HG03521 (cell line): ENCODE results near the gene EFHC1.
"Not testable (repeated sequence)": the region's sequence is repeated elsewhere in the genome, so short reads cannot be mapped to it uniquely, and the experiment has no call there.

Experiments used
- ATAC-seq: cut with Tn5 transposase; IDR thresholded peaks from one replicate; pipeline ENCODE4 v1.9.1; 2021; ENCODE audit warnings: mild to moderate bottlenecking, moderate library complexity; ENCODE audit not compliant: unreplicated experiment

EFHC1 gene

DNA sequence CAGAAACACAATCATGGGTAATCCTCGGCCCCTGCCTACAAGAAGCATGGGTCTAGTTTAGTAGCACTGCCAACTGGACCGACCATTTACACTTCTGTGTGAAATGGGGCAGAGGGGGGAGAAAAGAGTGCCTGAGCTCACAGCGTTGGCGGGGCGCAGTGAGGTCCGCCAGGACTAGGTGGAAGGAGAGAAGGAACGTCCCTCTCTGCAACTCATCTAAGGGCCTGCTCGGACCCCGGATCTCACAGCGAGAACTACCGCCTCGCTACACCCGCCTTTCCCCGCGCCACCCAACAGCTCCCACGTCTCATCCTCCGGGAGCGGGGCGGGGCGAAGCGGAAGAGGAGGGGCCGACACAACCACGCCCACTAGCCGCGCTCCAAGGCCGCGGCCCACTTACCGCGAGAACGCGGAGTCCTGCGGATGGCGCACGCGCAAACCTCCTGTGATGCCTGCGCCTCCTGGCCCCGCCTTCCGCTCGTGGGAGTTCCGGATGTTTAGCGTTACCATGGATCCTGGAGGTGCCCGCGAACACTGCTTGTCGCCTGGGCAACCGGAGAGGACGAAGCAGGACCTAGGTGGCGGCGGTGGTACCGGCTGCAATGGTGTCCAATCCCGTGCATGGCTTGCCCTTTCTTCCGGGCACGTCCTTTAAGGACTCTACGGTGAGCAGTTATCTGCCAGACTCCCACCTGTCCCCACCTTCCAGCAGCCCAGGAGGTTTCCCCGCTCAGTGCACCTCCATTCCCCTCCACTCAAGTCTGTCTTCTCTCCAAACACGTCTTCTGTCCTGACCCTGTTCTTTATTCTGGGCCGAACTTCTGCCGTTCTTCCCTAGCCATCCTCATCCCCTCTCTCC lies at the start of gene EFHC1:
TSS of gene EFHC1 (plus strand) at position 534 of the 859 bp plus-strand sequence. CDS start at position 603, 69 bp downstream.
- peak; percentile 94 for ATAC-seq

DNA sequence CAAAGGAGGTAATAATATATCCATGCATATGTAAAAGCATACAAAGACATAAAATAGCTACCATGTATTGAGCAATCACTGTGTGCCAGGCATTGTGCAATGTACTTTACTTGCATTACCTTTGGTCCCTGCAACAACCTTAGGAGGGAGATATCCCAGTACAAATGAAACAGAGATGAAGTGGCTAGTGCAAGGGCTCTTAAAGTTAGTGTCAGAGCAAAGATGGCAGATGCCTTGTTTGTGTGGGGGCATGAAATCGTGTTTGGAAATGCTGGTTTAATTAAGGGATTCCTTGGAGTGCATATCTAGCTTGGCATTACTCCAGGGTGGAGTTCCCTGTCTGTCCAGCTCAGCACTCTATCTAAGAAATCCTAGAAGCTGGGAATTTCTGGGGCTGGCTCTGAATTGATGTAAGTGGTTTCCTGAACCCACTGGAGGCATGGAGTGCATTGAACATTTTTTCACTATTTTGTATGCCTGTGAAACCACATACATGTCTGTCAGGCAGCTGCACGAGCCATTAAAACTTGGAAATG lies 48.4 kb upstream of the EFHC1 start:
- ATAC-seq, result no peak

DNA sequence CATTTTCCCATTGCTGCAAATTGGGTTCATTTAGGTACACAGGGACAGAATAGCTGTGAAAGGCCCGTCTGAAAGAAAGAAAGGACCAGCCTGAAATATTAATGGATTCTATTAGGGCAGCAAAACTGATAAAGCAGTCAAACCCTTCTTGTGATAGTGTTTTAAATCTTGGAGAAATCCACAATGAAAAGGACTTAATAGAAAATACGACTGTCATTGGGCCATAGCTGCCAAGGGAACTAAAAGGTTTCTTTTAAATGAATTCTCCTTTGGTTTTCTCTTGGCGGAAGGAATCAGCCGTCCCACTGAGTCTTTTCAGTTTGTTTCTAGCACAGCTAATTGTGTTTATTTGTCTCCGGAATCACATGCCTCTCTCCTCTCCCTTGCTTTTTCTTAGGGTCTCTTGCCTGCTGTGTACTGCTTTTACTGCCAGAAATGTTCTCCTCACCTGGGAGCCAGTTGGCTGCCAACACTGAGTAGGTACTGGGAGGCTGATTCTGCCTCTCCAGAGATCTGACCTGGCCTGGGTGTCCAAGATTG lies 46.9 kb upstream of the EFHC1 start:
- no peak for ATAC-seq

GRCh38 chr6:52374247-52374646 lies 45.9 kb upstream of the EFHC1 start:
- no peak for ATAC-seq

GRCh38 chr6:52375780-52376556 lies 44.2 kb upstream of the EFHC1 start:
- ATAC-seq, result no peak

- ATAC-seq, result no peak
Observed at GRCh38 chr6:52376763-52377162, 43.4 kb upstream of the EFHC1 start.

GRCh38 chr6:52377538-52378221 lies 42.5 kb upstream of the EFHC1 start:
- ATAC-seq, result no peak

DNA sequence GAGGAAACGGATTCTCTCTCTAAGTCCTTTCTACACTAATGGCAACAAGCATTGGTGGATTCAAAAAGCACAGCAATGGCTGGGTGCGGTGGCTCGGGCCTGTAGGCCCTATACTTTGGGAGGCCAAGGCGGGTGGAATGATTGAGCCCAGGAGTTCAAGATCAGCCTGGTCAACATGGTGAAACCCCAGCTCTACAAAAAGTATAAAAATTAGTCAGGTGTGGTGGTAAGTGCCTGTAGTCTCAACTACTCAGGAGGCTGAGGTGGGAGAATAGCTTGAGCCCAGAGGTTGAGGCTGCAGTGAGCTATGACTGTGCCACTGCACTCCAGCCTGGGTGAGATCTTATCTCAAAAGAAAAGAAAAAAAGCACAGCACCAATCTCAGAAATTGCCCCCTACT lies 38.9 kb upstream of the EFHC1 start:
- no peak for ATAC-seq

DNA sequence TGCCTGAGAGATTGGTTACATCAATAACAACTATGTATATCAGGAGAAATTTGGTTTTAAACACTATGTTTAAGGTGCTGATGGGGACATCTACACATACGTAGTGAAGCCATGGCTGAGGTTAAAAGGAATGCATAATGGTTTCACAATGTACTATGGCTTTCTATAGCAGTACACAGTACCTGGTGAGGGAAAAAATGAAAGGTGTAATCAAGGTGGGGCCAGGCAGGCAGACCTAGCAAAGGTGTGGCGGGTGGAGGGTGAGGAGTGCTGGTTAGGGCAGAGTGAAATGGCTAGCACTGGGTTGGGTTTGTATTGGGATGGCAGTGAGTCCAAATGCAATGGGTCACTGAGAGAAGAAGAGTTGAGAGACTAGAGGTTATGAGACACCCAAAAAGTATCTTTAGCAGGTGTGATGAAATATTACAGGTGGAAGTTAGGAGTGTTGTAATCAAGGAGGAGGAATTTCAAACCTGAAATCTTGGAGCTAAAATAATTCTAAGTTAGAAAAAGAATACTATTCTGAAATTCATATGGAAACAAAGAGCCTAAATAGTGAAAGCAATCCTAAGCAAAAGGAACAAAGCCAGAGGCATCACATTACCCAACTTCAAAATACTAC lies 35.9 kb upstream of the EFHC1 start:
- no peak for ATAC-seq

DNA sequence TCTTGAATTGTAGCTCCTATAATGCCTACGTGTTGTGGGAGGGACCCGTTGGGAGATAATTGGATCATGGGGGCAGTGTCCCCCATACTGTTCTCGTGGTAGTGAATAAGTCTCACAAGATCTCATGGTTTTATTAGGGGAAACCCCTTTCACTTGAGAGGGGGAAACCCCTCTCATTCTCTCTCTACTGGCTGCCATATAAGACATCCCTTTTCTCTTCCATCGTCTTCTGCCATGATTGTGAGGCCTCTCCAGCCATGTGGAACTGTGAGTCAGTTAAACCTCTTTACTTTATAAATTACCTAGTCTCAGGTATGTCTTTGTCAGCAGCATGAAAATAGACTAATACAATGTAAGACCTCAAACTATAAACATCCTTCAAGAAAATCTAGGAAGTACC lies 35.1 kb upstream of the EFHC1 start:
- no peak for ATAC-seq

GRCh38 chr6:52388119-52388518 lies 32.0 kb upstream of the EFHC1 start:
- not testable (repeated sequence) for ATAC-seq

DNA sequence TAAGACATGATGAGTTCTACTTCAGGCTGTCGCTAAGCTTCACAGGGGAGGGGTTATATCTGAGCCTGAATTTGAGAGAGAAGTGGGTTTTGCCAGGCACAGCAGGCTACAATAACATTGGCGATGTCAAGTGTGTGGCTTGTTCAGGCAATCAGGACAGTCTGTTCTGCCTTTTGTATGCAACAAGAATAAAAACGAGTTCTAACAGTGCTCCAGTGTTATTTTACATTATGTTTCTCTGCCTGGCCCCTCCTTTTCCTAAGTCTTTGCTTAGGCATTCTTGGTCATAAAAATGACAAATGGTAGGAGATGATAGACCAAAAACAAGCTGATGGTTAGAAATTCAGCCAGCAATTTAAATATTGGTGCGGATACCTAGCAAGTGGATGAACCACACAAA lies 31.4 kb upstream of the EFHC1 start:
- no peak for ATAC-seq

DNA sequence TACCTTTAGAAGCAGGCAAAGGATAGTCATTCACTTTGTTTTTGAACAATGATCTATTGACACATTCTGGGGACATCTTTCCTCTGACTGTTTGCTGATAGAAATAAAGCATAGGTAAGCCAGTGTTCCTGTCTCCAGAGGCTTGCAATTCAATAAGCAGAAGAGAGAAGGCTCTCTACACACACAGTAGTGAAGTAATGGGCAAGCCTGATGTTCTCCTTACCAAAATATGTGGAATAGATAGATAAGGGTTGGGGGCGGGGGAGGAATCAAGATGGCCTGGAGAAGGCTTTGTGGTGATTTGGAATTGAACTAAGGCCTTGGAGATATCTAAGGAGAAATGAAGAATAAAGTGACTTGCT lies 30.9 kb upstream of the EFHC1 start:
- ATAC-seq, result no peak

GRCh38 chr6:52389626-52390360 lies 30.3 kb upstream of the EFHC1 start:
- peak; percentile 44 for ATAC-seq

- ATAC-seq, result peak; percentile 39
Observed at GRCh38 chr6:52390361-52390727, 29.8 kb upstream of the EFHC1 start.

- no peak for ATAC-seq
Observed at GRCh38 chr6:52391599-52391998, 28.5 kb upstream of the EFHC1 start.

- ATAC-seq, result no peak
Observed at GRCh38 chr6:52392944-52393343, 27.2 kb upstream of the EFHC1 start.

DNA sequence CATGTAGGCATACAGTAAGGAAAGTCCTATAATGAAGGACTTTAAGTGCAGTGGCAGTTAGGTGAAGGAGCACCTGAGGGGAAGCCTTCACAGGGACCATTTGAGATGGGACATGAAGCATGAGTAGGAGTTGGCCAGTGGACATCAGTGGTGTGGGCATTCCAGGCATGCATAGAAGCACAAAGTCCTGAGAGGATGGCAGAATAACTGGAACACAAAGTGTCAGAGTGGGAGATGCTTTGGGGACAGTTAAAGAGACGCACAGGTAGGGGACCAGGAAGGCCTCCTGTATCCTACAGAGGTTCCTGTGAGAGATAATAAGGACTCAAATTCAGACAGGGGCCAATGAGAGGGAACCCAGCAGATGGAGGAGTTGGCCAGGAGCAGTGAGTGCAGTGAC lies 26.4 kb upstream of the EFHC1 start:
- no peak for ATAC-seq

DNA sequence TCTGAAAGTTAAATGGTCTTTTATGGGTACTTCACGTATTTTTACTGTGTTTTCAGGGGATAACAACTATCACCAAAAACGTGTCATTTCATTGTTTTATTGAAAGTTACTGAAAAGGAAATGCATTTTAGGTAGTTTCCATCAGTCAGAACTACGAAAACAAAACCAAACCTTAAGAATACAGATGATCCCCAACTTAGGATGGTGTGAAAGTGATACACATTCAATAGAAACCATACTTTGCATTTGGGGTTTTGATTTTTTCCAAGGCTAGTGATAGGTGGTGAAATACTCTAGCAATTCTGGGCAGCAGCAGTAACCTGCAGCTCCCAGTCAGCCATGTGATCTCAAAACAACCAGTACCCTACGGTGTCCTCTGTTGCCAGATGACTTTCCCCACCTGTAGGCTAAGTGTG lies 25.9 kb upstream of the EFHC1 start:
- ATAC-seq, result peak; percentile 48

GRCh38 chr6:52395969-52396368 lies 24.2 kb upstream of the EFHC1 start:
- no peak for ATAC-seq
